Measurements from ENCODE around the gene NFATC2. TPM values are rescaled to one million over a fixed set of nuclear protein-coding genes. Genes with fewer than 3 reads are reported as not detected.

Gene NFATC2
- total RNA-seq, 4 donors from 2014 or later = 4.1 to 51.5 (median 8.7) TPM

DNA sequence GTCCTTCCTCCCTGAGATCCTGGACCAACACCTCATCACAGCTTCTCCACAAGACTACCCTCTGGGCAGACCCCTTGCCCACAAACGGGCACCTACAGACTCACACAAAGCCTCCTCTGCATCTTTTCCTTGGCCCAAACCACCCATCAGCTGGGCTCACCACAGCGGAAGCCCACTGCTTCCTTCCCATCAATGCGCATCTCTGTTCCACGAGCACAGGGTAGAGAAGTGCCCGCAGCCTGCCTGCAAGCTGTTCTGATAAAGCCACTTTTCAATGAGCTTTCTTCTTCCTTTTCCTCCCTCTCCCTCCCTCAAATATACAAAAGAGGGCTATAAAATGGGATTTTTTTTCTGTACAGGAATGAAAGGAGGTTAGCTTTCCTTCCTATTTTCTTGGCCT is 111.2 kb downstream of the NFATC2 start:
- TF ChIP-seq, protein P1, sequence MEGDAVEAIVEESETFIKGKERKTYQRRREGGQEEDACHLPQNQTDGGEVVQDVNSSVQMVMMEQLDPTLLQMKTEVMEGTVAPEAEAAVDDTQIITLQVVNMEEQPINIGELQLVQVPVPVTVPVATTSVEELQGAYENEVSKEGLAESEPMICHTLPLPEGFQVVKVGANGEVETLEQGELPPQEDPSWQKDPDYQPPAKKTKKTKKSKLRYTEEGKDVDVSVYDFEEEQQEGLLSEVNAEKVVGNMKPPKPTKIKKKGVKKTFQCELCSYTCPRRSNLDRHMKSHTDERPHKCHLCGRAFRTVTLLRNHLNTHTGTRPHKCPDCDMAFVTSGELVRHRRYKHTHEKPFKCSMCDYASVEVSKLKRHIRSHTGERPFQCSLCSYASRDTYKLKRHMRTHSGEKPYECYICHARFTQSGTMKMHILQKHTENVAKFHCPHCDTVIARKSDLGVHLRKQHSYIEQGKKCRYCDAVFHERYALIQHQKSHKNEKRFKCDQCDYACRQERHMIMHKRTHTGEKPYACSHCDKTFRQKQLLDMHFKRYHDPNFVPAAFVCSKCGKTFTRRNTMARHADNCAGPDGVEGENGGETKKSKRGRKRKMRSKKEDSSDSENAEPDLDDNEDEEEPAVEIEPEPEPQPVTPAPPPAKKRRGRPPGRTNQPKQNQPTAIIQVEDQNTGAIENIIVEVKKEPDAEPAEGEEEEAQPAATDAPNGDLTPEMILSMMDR (IDR thresholded peaks at IDR 0.05) = no peak
- no peak for ATAC-seq (ENCODE audit: low FRiP score)
- no peak for DNase-seq (ENCODE audit: low spot score)

DNA sequence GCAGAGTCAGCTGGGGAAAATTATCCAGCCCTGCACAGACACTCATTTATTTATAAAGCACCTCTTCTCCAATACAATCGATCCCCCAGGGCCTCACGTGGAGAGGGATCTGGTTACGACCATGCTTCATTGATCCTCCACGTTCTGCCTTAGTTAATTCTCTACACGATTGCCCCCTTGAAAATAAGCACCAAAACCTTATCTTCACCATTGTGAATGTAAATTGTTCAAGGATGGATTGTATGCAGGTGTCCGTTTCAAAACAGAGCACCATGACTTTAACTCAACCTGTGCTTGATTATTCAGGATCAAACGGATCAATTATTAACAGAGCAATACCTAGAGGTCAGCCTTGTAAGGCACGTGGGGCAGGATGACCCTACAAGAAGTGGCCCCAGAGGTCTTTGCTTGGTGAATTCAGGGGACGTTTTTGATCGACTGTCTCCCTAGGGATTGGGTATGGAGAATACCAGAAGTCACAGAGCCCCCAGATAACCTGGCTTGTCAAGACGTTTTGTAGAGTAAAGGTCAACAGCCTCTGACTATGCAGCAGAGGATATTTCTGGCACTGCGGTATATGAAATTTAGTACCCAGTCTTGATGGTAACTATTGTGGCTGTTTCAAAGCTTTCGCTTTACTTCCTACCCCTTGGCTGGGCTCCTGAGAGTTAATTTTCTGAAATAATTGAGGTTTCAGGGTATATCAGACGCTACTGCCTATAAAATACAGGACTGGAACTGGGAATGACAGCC is 112.1 kb downstream of the NFATC2 start:
- ATAC-seq (ENCODE audit: low FRiP score) (no peak), DNase-seq (ENCODE audit: low spot score) (no peak)
- TF ChIP-seq, protein P1 (IDR thresholded peaks at IDR 0.05) = no peak

DNA sequence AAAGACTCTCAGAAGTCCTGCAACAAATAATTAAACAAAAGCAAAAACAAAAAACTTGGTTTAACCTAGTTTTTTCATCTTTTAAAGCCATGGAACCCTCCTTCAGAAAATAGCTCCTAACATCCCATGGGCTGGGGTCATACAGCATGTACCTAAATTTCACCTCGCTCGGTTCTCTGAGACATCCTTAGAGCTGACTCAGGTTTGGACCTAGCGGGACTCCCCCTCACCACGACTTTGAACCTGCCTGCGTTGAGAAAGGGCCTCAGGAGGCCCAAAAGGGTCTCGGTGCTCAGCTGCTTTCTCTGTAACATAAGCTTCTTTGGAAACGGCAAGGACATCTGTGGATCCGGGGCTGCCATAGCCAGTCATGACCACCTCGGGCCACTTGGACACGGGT is 112.8 kb downstream of the NFATC2 start:
- DNase-seq (ENCODE audit: low spot score) = no peak
- TF ChIP-seq, protein P1 (IDR thresholded peaks at IDR 0.05) = no peak
- no peak for ATAC-seq (ENCODE audit: low FRiP score)

DNA sequence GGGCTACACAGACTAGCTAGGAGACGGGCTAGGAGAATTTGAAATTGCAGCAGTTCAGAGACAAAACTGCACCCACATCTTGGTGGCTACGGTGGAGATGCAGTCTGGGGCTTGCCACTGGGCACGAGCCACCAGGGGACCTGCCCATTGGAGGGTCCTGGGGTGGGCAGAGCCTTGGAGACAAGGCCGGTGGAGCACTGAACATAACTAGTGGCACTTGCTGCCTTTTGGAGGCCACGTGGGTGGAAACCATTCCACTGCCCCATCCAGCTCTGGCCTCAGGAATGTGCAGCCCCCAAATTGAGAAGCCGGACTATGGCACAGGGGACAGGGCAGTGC is 113.4 kb downstream of the NFATC2 start:
- no peak for DNase-seq (ENCODE audit: low spot score)
- TF ChIP-seq, protein P1 (IDR thresholded peaks at IDR 0.05) = no peak

DNA sequence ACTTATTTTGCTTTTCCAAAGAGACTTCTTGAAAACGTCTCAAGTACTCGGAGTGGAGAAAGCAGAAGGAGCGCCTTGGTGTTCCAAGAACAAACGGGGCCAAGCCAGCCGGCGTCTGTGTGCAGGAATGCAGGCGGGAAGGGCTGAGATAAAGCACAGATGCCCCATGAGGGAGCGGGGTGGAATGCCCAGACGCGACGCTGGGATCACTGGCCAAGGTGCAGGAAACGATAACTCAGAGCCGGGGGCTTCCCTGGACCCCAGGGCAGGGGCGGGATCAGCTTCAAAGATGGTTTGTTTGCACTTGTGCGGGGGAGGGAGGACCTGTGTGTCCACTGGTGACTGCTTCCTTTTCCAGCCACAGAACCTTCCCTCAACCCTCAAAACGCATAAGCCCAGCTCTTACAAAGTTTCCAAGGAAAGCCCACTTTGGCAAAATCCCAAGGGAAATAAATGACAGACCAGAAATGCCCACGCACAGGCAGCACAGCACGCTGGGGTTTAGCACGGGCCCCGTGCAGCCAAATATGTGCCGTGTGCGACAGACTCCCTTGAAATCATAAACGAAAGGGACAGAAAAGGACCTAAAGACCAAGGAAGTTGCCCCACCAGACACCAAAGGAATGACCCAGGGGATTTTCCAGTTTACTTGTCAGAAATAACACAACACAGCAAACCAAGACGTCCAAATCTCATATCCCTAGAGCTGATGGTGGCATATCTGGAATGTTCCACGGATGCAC is 113.9 kb downstream of the NFATC2 start:
- ATAC-seq (ENCODE audit: low FRiP score) = peak; percentile 55
- TF ChIP-seq, protein P1 (IDR thresholded peaks at IDR 0.05) = no peak

More for the DNA sequence above, 113.4 kb downstream of the NFATC2 start:
- ATAC-seq (ENCODE audit: low FRiP score) = no peak

DNA sequence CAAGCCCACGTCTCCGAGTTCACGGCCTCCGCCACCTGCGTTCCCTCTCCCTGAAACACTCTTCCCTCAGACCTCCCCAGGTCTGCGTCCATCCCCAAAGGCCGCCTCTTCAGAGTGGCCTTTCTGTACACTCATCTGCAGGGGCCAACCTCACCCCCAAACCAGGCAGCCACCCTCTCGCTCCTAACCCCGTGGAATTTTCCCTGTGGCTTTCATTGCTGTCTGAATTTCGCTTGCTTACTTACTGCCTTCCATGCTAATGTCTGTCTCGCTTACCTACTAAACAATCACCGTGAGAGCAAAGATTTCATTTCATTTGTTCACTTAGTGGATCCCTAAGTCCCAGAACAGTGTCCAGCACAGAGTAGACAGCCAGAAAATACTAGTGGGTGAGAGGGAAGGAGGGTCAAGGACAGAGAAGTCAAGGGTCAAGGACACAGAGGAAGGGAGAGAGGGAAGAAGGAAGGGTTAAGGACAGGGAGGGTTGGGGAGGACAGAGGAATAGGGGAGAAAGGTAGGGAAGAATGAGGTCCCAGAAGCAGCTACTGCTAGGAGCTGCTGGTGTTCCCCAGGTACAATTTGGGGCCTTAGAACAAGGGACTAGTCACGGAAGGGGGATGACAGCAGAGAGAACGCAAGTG is 114.7 kb downstream of the NFATC2 start:
- no peak for ATAC-seq (ENCODE audit: low FRiP score)

More for the DNA sequence above, 113.9 kb downstream of the NFATC2 start:
- no peak for DNase-seq (ENCODE audit: low spot score)

More for the DNA sequence above, 114.7 kb downstream of the NFATC2 start:
- DNase-seq (ENCODE audit: low spot score) = no peak
- TF ChIP-seq, protein P1 (IDR thresholded peaks at IDR 0.05) = no peak

Measured in omental fat pad (tissue), 4 donors.